GM12878 (cell line): Measurements from ENCODE around the gene UVSSA. TPM values are rescaled to one million over a fixed set of nuclear protein-coding genes. Genes with fewer than 3 reads are reported as not detected.

Experiments
- ATAC-seq: fragments of 200-7000 bp; cut with Tn5 transposase; 3 replicates; pipeline ENCODE4 v1.9.1; 2020; ENCODE audit warnings: mild to moderate bottlenecking, moderate library complexity
- BruUV-seq: library from RNA; stranded (reverse); fragments of 400-500 nt; replicated peaks from 2 replicates; lab custom pipeline; 2021; lab: Mats Ljungman, UMichigan
- CTCF ChIA-PET: fragments of 300-600 bp; sonication (Branson Sonifier 250); formaldehyde crosslinking; extraction: SDS; loops from one replicate; lab custom pipeline; 2021; ENCODE audit warnings: inconsistent platforms; lab: Yijun Ruan, JAX
- POLR2A ChIA-PET: fragments of 350-600 bp; formaldehyde crosslinking; extraction: SDS; loops from one replicate; lab custom pipeline; 2021; ENCODE audit warnings: inconsistent platforms; lab: Charles Lee
- RAD21 ChIA-PET: fragments of 300-600 bp; sonication (Branson Sonifier 250); formaldehyde crosslinking; loops from one replicate; lab custom pipeline; 2023; ENCODE audit warnings: antibody characterized with exemption; ENCODE audit not compliant: unreplicated experiment; lab: Charles Lee
- SMC1A ChIA-PET: fragments of 300-600 bp; sonication (Branson Sonifier 250); formaldehyde crosslinking; loops from one replicate; lab custom pipeline; 2023; ENCODE audit not compliant: unreplicated experiment, uncharacterized antibody; lab: Charles Lee
- DNase-seq: peaks from one replicate; pipeline ENCODE4 v3.0.0-alpha.2; 2011; ENCODE audit warnings: low read depth, low spot score
- FAIRE-seq: peaks from 3 replicates; lab custom pipeline; 2011; peaks lifted over from hg19 to GRCh38; lab: Jason Lieb, UNC
- H2AFZ ChIP-seq: 2 replicates; pipeline ENCODE4 v1.6.0; 2011; ENCODE audit warnings: low read depth, low read length, control low read depth; ENCODE audit not compliant: control insufficient read depth
- H3K27ac ChIP-seq: 2 replicates; pipeline ENCODE4 v1.5.1; 2011; ENCODE audit warnings: control low read depth; ENCODE audit not compliant: control insufficient read depth, insufficient read depth
- H3K27me3 ChIP-seq, 2 experiments: replicated peaks in 1 of 2; 2 replicates each; pipeline versions ENCODE4 v1.6.0 to v1.6.1; 2011; ENCODE audit warnings: low read length in 1 of 2; ENCODE audit not compliant: control insufficient read depth in 2 of 2, insufficient read depth in 2 of 2
- H3K36me3 ChIP-seq, 2 experiments: 2 replicates each; pipeline ENCODE4 v1.5.1; 2011; ENCODE audit warnings: low read length in 1 of 2; ENCODE audit not compliant: control insufficient read depth in 2 of 2, insufficient read depth in 2 of 2
- H3K4me1 ChIP-seq: 2 replicates; pipeline ENCODE4 v1.6.1; 2011; ENCODE audit warnings: mild to moderate bottlenecking, low read length, moderate library complexity, mixed read lengths; ENCODE audit not compliant: control insufficient read depth, insufficient read depth
- H3K4me2 ChIP-seq: 2 replicates; pipeline ENCODE4 v1.6.0; 2011; ENCODE audit warnings: control low read depth; ENCODE audit not compliant: control insufficient read depth, insufficient read depth
- H3K4me3 ChIP-seq: fragments of 200-600 bp; sonication (generic); 2 replicates; pipeline ENCODE4 v1.5.1; 2016
- H3K79me2 ChIP-seq: 2 replicates; pipeline ENCODE4 v1.6.0; 2011; ENCODE audit warnings: low read length; ENCODE audit not compliant: control insufficient read depth, insufficient read depth
- H3K9ac ChIP-seq: 2 replicates; pipeline ENCODE4 v1.8.0; 2011; ENCODE audit warnings: low read length, control low read depth, mixed read lengths; ENCODE audit not compliant: control insufficient read depth, insufficient read depth
- H3K9me3 ChIP-seq: replicated peaks from 3 replicates; pipeline ENCODE4 v1.5.1; 2011; ENCODE audit warnings: mild to moderate bottlenecking, low read length; ENCODE audit not compliant: control insufficient read depth, insufficient read depth
- H4K20me1 ChIP-seq: 2 replicates; pipeline ENCODE4 v1.6.0; 2011; ENCODE audit not compliant: control insufficient read depth, insufficient read depth
- EGR1 ChIP-seq, 2 experiments: IDR thresholded peaks; 1 replicate in 1 of 2; 2 replicates in 1 of 2; pipeline ENCODE4 v1.6.1; 2011 to 2012; ENCODE audit warnings: low read depth in 2 of 2, low read length in 2 of 2, borderline replicate concordance in 1 of 2, mild to moderate bottlenecking in 1 of 2, moderate library complexity in 1 of 2
- ESRRA ChIP-seq: IDR thresholded peaks from 2 replicates; pipeline ENCODE4 v1.6.1; 2012; ENCODE audit warnings: mild to moderate bottlenecking, low read length, improper control_type of control experiment
- FOS ChIP-seq: IDR thresholded peaks from 3 replicates; pipeline ENCODE4 v1.6.1; 2011; ENCODE audit warnings: borderline replicate concordance; ENCODE audit not compliant: insufficient read length; ENCODE audit errors: extremely low read depth
- FOXK2 ChIP-seq: fragments of 450-650 bp; IDR thresholded peaks from 2 replicates; pipeline ENCODE4 v1.6.1; 2017; ENCODE audit warnings: mild to moderate bottlenecking, moderate library complexity
- FOXM1 ChIP-seq: IDR thresholded peaks from 2 replicates; pipeline ENCODE4 v1.6.1; 2012; ENCODE audit warnings: low read depth, mild to moderate bottlenecking, inconsistent platforms, low read length, moderate library complexity
- JUNB ChIP-seq: IDR thresholded peaks from 2 replicates; pipeline ENCODE4 v1.6.1; 2016; ENCODE audit warnings: antibody characterized with exemption, mild to moderate bottlenecking
- SMAD1 ChIP-seq: fragments of 450-650 bp; IDR thresholded peaks from 2 replicates; pipeline ENCODE4 v1.6.1; 2018; ENCODE audit warnings: mild to moderate bottlenecking, low read depth; ENCODE audit not compliant: partially characterized antibody
- WGBS: methylation state at CpG from one replicate; pipeline ENCODE4 v1.1.6; 2016; ENCODE audit warnings: low lambda C conversion rate; ENCODE audit not compliant: insufficient replicate concordance, insufficient coverage; ENCODE audit errors: missing lambda C conversion rate; 5-methylcytosine and 5-hydroxymethylcytosine counted together
- in situ Hi-C: fragments of 300-500 bp; cut with MboI; formaldehyde crosslinking; loops from 9 replicates; pipeline ENCODE4 v1.14.3; 2018; ENCODE audit warnings: mixed read lengths
- intact Hi-C: fragments of 100-400 bp; cut with micrococcal nuclease; formaldehyde crosslinking; loops from one replicate; pipeline ENCODE4 v1.14.2; 2022; ENCODE audit not compliant: unreplicated experiment
- polyA plus RNA-seq, 11 experiments: library from polyadenylated mRNA; depleted of rRNA in 4 of 11; unstranded in 6 of 11; stranded (reverse) in 5 of 11; fragments of >200 nt; fragmentation: Nextera tagmentation in 4 of 11; fragmentation: Illumina TruSeq in 1 of 11; extraction: Ambion mirVana in 4 of 11; extraction: Trizol in 1 of 11; gene quantifications; 1 replicate in 1 of 11; 2 replicates in 10 of 11; pipeline versions ENCODE4 v1.2.1 to v1.2.3, GENCODE V29; 2011 to 2016; ENCODE audit warnings: inconsistent platforms in 2 of 11, missing spikeins in 2 of 11, low read depth in 1 of 11
- total RNA-seq, 4 experiments: library from RNA; depleted of rRNA in 3 of 4; stranded (reverse); fragments of >200 nt in 3 of 4; fragmentation: Illumina TruSeq in 1 of 4; extraction: Trizol in 1 of 4; gene quantifications; 2 replicates each; pipeline versions ENCODE4 v1.2.1 to v1.2.3, GENCODE V29; 2013 to 2021
- TF ChIP-seq, protein P1 (sequence below): IDR thresholded peaks from 2 replicates; pipeline ENCODE4 v1.6.1; 2011; ENCODE audit warnings: mild to moderate bottlenecking, low read depth, low read length, moderate library complexity; ENCODE audit not compliant: insufficient replicate concordance
- TF ChIP-seq, protein P2 (sequence below): fragments of 450-650 bp; IDR thresholded peaks from 2 replicates; pipeline ENCODE4 v1.6.1; 2016; ENCODE audit warnings: mild to moderate bottlenecking
- TF ChIP-seq, protein P3 (sequence below): IDR thresholded peaks from 2 replicates; pipeline ENCODE4 v1.6.1; 2011; ENCODE audit warnings: borderline replicate concordance, low read depth, mild to moderate bottlenecking, moderate library complexity, low read length; ENCODE audit not compliant: insufficient read depth, poor library complexity, severe bottlenecking

Gene UVSSA
- total and polyA plus RNA-seq, 10 of the 15 experiments (the other 5 are each of a cell fraction or from before 2014, with no cell fraction given), result 0.34 to 16.8 (median 3.6) TPM

DNA sequence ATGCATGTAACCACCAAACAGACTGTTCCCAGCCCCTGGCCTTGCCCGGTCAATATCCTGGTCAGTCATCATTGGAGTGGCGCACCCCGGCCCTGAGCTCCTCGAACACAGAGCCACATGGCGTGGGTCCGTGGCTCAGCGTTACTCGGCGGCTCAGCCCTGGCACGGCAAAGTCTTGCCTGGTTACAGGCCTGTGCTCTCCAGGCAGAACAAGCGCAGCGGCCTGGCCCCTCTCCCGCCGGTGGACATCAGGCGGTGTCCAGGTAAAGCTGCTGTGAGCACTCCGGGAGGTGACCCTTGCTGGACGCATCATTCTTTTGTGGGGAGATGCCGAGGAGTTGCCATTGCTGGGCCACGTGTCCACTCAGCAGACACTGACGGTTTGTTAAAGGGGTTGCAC is 6.1 kb upstream of the UVSSA start:
- Histone ChIP-seq H3K4me3 (no peak overlapping the region), H3K4me1 (no peaks in the 10 kb centered on the region; the same call in 1 of the 2 replicates), H3K9ac (no peak overlapping the region), H3K4me2 (no peak overlapping the region), H3K27ac (no peak overlapping the region), H2AFZ (no peak overlapping the region), H3K79me2 (peaks cover 2% of the 10 kb centered on the region; the same call in 1 of the 2 replicates), H3K27me3 (no peaks in the 10 kb centered on the region), H4K20me1 (no peaks in the 10 kb centered on the region), H3K36me3 (peaks cover 21 to 25% of the 10 kb centered on the region in 2 experiments), H3K9me3 (no peaks in the 10 kb centered on the region; the same call in 2 of the 3 replicates)
- ATAC-seq, result no peak
- in situ Hi-C loops, result no loop called here
- TF ChIP-seq, protein P1, sequence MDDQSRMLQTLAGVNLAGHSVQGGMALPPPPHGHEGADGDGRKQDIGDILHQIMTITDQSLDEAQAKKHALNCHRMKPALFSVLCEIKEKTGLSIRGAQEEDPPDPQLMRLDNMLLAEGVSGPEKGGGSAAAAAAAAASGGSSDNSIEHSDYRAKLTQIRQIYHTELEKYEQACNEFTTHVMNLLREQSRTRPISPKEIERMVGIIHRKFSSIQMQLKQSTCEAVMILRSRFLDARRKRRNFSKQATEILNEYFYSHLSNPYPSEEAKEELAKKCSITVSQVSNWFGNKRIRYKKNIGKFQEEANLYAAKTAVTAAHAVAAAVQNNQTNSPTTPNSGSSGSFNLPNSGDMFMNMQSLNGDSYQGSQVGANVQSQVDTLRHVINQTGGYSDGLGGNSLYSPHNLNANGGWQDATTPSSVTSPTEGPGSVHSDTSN, result no peak
- TF ChIP-seq ESRRA (no peak), FOXK2 (no peak), FOXM1 (no peak), SMAD1 (no peak), FOS (no peak), EGR1 (IDR thresholded peaks at IDR 0.05; ENCODE audit: borderline replicate concordance in 1 of 2, low read depth in 2 of 2, low read length in 2 of 2) (no peak), JUNB (no peak)
- TF ChIP-seq, protein P2, sequence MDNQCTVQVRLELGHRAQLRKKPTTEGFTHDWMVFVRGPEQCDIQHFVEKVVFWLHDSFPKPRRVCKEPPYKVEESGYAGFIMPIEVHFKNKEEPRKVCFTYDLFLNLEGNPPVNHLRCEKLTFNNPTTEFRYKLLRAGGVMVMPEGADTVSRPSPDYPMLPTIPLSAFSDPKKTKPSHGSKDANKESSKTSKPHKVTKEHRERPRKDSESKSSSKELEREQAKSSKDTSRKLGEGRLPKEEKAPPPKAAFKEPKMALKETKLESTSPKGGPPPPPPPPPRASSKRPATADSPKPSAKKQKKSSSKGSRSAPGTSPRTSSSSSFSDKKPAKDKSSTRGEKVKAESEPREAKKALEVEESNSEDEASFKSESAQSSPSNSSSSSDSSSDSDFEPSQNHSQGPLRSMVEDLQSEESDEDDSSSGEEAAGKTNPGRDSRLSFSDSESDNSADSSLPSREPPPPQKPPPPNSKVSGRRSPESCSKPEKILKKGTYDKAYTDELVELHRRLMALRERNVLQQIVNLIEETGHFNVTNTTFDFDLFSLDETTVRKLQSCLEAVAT, result no peak
- TF ChIP-seq, protein P3, sequence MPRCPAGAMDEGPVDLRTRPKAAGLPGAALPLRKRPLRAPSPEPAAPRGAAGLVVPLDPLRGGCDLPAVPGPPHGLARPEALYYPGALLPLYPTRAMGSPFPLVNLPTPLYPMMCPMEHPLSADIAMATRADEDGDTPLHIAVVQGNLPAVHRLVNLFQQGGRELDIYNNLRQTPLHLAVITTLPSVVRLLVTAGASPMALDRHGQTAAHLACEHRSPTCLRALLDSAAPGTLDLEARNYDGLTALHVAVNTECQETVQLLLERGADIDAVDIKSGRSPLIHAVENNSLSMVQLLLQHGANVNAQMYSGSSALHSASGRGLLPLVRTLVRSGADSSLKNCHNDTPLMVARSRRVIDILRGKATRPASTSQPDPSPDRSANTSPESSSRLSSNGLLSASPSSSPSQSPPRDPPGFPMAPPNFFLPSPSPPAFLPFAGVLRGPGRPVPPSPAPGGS, result no peak
- POLR2A ChIA-PET, result no interaction called here
- intact Hi-C loops, result no loop called here
- BruUV-seq, result no TSS peak
- RAD21 ChIA-PET, result no interaction called here
- no peak for FAIRE-seq
- WGBS, result 99% methylated on average over 20 of the region's 20 CpGs
- CTCF ChIA-PET, result no interaction called here
- DNase-seq, result no peak
- SMC1A ChIA-PET, result no interaction called here
